Fibroblast of the conjunctiva (primary cell): ENCODE data around the gene STXBP1.

Experiments
- DNase-seq: peaks from one replicate; pipeline ENCODE4 v3.0.0-alpha.2; 2010; ENCODE audit warnings: low read depth

STXBP1 gene

DNA sequence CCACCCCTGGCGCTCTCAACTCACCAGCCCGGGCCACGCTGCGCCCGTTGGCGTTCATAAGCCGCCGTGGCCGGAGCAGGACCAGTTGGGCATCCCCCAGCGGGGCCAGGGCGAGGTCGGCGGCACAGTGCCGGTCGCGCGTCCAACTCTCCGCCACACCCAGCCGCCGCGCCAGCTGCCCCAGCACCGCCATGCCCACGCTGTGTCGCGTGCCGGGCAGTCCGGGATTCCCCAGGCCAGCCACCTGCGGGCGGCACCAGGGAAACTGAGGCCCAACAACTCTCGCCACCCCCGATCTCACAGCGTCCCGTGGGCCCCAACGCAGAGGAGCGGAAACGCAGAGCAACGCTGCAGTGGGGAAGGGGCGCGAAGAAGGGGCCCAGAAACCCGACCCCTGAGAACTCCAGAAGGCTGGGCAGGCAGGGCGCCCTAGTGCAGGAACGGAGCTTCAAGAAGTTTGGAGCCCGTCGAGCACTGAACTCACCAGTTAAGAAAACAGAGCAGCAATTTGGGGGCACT lies 102.9 kb downstream of the STXBP1 start:
- DNase-seq = no peak

DNA sequence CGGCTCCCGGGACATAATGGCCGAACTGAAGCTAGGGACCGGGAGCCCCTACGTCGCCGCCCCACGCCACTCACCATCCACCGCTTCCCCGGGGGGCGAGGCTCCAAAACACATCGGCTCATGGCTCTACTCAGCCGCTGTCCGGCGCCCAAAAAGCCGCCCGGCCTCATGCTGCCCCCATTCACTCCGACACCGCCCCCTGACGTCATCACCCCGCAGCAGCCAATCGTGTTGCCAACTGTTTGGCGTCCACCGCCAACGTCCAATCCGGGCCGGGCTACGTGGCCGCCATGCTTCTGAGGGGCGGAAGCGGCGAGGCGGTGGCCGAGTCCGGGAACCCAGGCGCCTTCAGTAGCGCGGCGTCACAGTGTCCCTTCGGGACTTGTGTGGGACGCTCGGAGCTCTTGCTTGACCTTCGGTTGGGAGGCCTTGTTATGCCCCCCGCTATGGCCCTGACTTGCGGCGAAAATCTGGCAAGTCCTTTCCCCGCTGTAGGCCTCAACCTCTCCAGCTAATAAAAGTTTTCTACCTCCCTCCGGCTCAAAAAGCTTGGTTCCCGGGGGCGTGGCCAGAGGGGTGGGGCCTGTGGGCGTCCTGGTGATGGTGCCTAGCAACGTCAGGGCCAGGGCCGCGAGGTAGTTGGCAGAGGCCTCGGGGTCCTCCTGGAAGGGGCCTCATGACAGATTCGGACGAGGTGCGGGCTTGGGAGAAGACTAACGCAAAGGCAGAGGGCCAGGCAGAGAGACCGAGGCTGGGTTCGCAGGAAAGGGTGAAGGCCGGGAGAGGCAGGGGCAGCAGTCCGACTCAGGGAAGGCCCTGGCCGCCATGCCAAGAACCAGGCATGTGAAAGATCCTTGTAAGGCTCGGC lies 103.6 kb downstream of the STXBP1 start, which contains the start of the genes PTRH1 and TTC16:
Gene PTRH1 (minus strand): TSS at position 194 of the 868 bp plus-strand sequence. CDS start 24 bp downstream, at position 170.
Gene TTC16 (plus strand): TSS at position 610 of the 868 bp plus-strand sequence. CDS start 67 bp downstream, at position 677.
- peak; percentile 87 for DNase-seq

GRCh38 chr9:127716412-127716811 lies 104.3 kb downstream of the STXBP1 start:
- no peak for DNase-seq

GRCh38 chr9:127717766-127718165 lies 105.7 kb downstream of the STXBP1 start:
- DNase-seq = no peak

DNA sequence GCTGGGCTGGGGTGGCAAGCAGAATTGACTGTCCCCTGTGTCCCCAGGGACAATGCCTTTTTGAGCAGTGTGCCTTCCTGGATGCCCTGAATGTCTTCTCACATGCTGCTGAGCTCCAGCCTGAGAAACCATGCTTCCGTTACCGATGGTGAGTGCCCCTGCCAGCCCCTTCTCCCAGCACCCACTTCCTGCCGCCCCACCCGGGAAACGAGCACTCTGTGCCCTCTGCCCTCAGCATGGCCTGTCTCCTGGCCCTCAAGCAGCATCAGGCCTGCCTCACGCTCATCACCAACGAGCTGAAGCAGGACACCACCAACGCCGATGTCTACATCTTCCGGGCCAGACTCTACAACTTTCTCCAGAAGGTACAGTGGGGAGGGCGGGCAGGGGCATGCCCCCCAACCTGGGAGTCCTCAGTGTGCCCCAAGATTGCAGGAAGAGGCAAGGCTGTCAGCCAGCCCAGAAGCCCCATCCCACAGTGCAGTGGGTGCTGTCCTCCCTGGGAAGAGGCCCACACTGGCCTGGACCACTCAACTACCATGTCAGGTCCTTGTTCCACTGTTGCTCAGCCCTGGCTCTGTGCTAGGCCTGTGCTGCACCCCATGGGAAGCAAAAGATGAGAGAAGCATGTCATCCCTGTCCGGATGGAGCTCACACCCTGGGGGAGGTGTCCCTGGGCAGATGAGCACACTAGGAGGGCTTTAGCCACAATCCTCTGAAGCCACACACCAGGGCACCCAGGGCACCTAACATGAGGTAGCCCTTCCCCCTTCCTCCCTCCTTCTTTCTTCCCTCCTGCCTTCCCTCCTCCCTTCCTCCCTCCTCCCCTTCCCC lies 108.2 kb downstream of the STXBP1 start:
- DNase-seq = no peak

- no peak for DNase-seq
Measured at GRCh38 chr9:127720865-127721227, 108.8 kb downstream of the STXBP1 start.

DNA sequence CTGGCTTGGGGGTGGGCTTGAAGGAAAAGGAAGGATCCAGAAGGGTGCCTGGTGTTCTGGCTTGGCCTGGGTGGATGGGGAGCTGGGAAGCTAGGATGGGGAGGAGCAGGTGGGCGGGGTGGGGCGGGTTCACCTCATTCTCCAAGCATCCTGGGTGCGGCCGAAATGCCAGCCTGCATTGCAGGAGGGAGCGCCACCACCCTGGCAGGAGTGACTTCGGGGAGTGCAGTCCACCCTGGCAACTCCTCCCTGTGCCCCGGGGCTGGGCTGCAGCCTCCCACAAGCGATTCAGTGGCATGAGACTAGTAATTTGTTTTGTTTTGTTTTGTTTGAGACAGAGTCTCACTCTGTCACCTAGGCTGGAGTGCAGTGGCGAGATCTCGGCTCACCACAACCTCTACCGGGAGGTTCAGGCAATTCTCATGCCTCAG lies 109.3 kb downstream of the STXBP1 start:
- no peak for DNase-seq

DNA sequence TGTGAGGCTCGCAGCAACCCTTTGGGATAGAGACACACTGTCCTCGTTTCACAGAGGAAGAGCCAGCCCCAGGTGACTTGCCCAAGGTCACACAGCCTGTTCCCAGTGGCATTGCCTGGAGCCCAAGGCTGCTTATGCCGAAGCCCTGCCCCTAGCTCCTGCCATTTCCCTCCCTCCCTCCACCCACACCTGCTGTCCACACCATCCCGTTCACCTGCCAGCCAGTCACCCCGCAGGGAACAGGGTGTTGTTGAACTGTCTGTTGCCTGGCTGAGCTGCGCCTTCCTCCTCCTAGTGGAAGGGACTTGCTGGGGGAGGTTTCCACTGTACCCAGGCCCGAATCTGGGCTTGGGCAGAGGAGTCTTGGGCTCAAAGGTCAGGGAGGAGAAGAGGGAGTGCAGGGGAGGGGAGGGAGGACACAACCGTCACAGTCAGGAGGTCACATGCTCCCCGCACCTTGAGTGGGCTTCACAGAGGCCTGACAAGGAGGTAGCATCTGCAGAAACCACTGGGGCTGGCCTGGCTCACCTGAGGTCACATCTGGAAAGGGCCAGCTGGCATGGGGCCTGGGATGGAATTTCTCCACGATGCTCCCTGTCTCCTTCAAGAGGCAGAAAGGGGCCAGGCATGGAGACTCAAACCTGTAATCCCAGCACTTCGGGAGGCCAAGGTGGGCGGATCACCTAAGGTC lies 110.1 kb downstream of the STXBP1 start:
- DNase-seq = no peak

DNA sequence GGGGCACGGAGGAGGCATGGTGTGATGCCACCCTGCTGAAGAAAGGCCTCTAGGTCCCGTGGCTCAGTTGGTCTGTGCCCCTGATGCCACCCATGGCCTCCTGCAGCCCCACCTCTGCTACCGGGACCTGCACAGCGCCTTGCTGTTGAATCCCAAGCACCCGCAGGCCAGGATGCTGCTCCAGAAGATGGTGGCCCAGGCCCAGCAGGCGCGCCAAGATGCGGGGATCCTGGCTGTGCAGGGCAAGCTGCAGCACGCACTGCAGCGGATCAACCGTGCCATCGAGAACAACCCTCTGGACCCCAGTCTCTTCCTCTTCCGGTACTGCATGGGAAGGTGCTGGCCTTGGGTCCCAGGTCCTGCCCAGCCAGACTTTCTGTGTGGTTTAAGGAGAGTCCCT lies 110.9 kb downstream of the STXBP1 start:
- DNase-seq = no peak

GRCh38 chr9:127723444-127723843 lies 111.4 kb downstream of the STXBP1 start:
- peak; percentile 49 for DNase-seq

DNA sequence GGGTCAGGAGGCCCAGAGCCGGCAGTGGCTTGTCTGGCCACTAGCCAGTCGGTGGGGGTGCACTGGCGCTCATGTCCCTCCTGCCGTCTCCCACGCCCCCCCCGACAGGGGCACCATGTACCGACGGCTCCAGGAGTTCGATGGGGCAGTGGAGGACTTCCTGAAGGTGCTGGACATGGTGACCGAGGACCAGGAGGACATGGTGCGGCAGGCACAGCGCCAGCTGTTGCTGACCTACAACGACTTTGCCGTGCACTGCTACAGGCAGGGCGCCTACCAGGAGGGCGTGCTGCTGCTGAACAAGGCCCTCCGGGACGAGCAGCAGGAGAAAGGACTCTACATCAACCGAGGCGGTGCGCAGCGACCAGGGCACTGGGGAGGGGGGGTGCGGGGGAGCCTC lies 111.9 kb downstream of the STXBP1 start:
- DNase-seq = no peak

GRCh38 chr9:127726871-127727270 lies 114.8 kb downstream of the STXBP1 start:
- no peak for DNase-seq

- DNase-seq = no peak
Measured at GRCh38 chr9:127728808-127729207, 116.7 kb downstream of the STXBP1 start.

- DNase-seq = no peak
Measured at GRCh38 chr9:127729522-127730256, 117.6 kb downstream of the STXBP1 start.

DNA sequence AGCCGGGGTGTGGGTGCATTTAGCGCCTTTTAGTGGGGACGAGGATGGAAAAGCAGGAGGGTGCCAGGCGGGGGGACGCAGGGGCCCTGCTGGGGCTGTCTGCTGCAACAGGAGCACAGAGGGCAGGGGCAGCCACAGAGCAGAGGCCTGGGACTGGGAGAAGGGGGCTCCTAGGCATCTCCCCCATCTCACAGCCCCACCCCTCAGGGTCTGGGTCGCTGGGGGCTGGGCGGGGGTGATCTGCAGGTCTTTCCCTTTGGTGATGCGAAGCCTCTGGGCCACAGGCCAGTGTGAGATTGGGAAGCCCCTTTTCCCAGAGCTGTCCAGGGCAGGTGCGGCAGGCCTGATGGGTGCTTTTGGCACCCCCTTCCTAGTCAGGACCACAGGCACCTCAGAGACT lies 118.2 kb downstream of the STXBP1 start:
- no peak for DNase-seq

- DNase-seq = no peak
Measured at GRCh38 chr9:127730799-127731410, 118.8 kb downstream of the STXBP1 start.

DNA sequence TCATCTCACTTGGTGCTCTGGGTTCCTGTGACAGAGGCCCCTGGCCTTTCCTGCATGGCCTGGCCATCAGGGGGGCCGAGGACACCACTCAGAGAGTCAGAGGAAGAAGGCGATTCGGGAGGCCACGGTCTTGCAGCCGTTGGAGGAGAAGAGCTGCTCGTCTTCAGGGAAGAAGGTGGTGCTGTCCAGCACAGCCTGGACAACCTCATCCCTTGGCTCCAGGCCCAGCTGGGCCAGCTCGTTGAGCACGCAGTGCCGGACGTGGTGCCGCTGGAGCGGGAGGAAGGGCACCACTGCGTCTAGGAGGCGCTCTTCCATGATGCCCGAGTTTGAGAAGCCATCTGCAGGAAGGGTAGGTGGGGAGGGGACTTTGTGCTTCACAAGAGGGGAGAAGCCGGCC lies 119.9 kb downstream of the STXBP1 start:
- DNase-seq = no peak

DNA sequence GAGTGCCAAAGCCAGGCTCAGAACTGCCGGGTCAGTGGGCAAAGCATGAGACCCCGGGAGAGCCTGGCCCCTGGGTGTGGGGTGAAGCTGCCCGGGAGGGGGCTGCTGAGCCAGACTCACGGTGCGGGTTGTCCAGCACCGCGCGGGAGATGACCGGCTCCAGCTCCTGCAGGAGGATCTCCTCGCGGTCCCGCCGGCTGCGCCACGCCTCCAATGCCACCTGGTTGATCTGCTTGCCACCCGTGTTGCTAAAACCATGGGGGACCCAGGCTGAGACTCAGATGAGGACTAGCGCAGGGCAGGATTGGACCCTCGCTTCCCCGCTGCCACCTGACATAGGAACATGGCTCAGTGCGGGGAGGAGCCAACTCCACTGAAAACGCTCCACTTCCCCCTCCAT lies 120.4 kb downstream of the STXBP1 start:
- no peak for DNase-seq

DNA sequence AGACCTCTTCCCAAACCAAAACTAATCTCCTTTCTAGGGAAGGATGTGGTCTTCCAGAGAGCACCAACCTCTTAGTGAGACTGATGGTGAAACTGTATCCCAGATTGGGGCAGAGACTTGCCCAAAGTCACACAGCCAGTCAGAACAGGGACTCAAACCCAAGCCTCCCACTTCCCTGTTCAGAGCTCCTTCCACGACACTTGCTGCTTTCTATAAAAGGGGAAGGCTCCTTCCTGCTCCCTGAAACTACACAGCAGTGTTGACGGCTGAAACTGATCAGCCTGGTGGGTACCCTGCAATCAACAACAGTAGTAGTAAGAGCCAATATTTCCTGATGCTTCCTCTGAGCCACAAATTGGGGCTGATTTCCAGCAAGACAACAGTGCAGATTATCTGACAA lies 121.5 kb downstream of the STXBP1 start:
- no peak for DNase-seq

DNA sequence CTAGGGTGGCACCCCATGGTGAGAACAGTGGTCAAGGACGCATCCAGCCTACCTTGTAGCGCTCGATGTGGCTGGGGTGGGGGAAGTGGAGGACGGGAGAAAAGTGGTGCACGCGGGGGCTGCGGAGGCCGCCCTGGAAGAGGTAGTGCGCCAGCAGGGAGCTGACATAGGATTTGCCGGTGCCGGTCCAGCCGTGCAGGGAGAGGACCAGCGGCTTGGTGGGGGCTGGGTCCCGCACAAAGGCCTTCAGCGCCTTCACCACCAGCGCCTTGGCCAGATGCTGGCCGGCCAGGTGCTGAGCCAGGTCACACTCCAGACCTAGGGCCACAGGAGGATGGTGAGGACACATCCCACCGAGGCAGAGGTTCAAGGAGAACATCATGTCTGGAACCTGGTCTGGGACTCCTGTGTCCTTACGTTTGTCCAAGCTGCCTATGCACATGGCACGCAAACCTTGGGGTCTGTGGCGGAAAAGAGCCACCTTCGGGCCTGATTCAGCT lies 122.2 kb downstream of the STXBP1 start:
- no peak for DNase-seq
